Endodermal cell (in vitro differentiated cells): Measurements from ENCODE around the gene DYRK1A. TPM values are rescaled to one million over a fixed set of nuclear protein-coding genes. Genes with fewer than 3 reads are reported as not detected.
"Not testable (repeated sequence)": the region's sequence is repeated elsewhere in the genome, so short reads cannot be mapped to it uniquely, and the experiment has no call there.

ENCODE experiments used
- DNase-seq: peaks from one replicate; pipeline ENCODE4 v3.0.0-alpha.2; 2017
- H3K27ac ChIP-seq: 2 replicates; pipeline ENCODE4 v1.5.1; 2013; ENCODE audit warnings: mild to moderate bottlenecking, low read depth, low read length, moderate library complexity
- H3K27me3 ChIP-seq: 2 replicates; pipeline ENCODE4 v1.6.1; 2013; ENCODE audit warnings: mild to moderate bottlenecking, low read length, moderate library complexity; ENCODE audit not compliant: insufficient read depth, control insufficient read depth, poor library complexity, severe bottlenecking
- H3K36me3 ChIP-seq: 2 replicates; pipeline ENCODE4 v1.7.0; 2013; ENCODE audit warnings: mild to moderate bottlenecking, low read length, moderate library complexity; ENCODE audit not compliant: control insufficient read depth, insufficient read depth
- H3K4me1 ChIP-seq: one replicate; pipeline ENCODE4 v1.7.0; 2013; ENCODE audit warnings: low read length; ENCODE audit not compliant: control insufficient read depth, insufficient read depth
- H3K4me3 ChIP-seq: 2 replicates; pipeline ENCODE4 v1.5.1; 2013; ENCODE audit warnings: mild to moderate bottlenecking, low read length, moderate library complexity
- H3K9ac ChIP-seq: 2 replicates; pipeline ENCODE4 v1.6.1; 2013; ENCODE audit warnings: mild to moderate bottlenecking, low read length, moderate library complexity; ENCODE audit not compliant: poor library complexity, severe bottlenecking; ENCODE audit errors: extremely low read depth
- H3K9me3 ChIP-seq: 2 replicates; pipeline ENCODE4 v1.6.1; 2013; ENCODE audit warnings: mild to moderate bottlenecking, low read length, moderate library complexity; ENCODE audit not compliant: control insufficient read depth
- H3K27ac Mint-ChIP-seq: 2 replicates; pipeline ENCODE4 v1.8.0; 2020; ENCODE audit warnings: mixed read lengths
- H3K27me3 Mint-ChIP-seq: 2 replicates; pipeline ENCODE4 v1.8.0; 2021; ENCODE audit warnings: mild to moderate bottlenecking, mixed read lengths; ENCODE audit not compliant: insufficient read depth
- H3K36me3 Mint-ChIP-seq: 2 replicates; pipeline ENCODE4 v1.8.0; 2020; ENCODE audit warnings: low read depth, mixed read lengths
- H3K4me1 Mint-ChIP-seq: 2 replicates; pipeline ENCODE4 v1.8.0; 2020; ENCODE audit warnings: mixed read lengths
- H3K4me3 Mint-ChIP-seq: 2 replicates; pipeline ENCODE4 v1.8.0; 2020; ENCODE audit warnings: mild to moderate bottlenecking, moderate library complexity, mixed read lengths
- H3K9me3 Mint-ChIP-seq: 2 replicates; pipeline ENCODE4 v1.8.0; 2020; ENCODE audit warnings: mild to moderate bottlenecking, mixed read lengths
- CTCF ChIP-seq: fragments of 200-600 bp; sonication (generic); conservative IDR thresholded peaks from 2 replicates; pipeline ENCODE4 v1.5.0; 2021; ENCODE audit warnings: antibody characterized with exemption, mild to moderate bottlenecking
- WGBS, 2 experiments: methylation state at CpG; one replicate each; pipeline versions ENCODE4 v1.1.5 to v1.1.7; 2013; ENCODE audit warnings: missing lambda C conversion rate in 2 of 2, mixed read lengths in 1 of 2; ENCODE audit not compliant: insufficient coverage in 1 of 2, insufficient read length in 1 of 2; 5-methylcytosine and 5-hydroxymethylcytosine counted together
- total RNA-seq, 2 donors: library from RNA; stranded (reverse); fragmentation: NEBNext Ultra II Directional in 1 of 2; extraction: Animal tissue kit (Norgen Biotek cat#: 25700) in 1 of 2; gene quantifications; 2 replicates in 1 of 2; 3 replicates in 1 of 2; pipeline ENCODE4 v1.2.1, GENCODE V29; 2021

Gene DYRK1A
- total RNA-seq, 2 donors from 2014 or later, result 73.9 to 75.2 TPM

GRCh38 chr21:37324558-37324957 is 42.0 kb upstream of the DYRK1A start:
- H3K36me3 ChIP-seq, result no peaks in the 10 kb centered on the region

GRCh38 chr21:37328147-37328546 is 38.4 kb upstream of the DYRK1A start:
- not testable (repeated sequence) for DNase-seq, H3K27ac ChIP-seq, H3K27me3 ChIP-seq, H3K27me3 Mint-ChIP-seq, H3K9ac ChIP-seq, H3K4me3 Mint-ChIP-seq, H3K27ac Mint-ChIP-seq, H3K9me3 Mint-ChIP-seq, H3K4me3 ChIP-seq, H3K4me1 ChIP-seq, H3K36me3 ChIP-seq, H3K36me3 Mint-ChIP-seq, H3K9me3 ChIP-seq, H3K4me1 Mint-ChIP-seq
- 78 to 93% methylated on average over 6 to 7 of the region's 7 CpGs for WGBS, 2 experiments

More at GRCh38 chr21:37324558-37324957, 42.0 kb upstream of the DYRK1A start:
- H3K27me3 ChIP-seq, result no peaks in the 10 kb centered on the region
- H3K9ac ChIP-seq, result no peak overlapping the region
- Mint-ChIP-seq H3K9me3 (peaks cover 3% of the 10 kb centered on the region), H3K27ac (no peak overlapping the region), H3K4me3 (no peak overlapping the region), H3K36me3 (no peaks in the 10 kb centered on the region), H3K4me1 (no peaks in the 10 kb centered on the region), H3K27me3 (no peaks in the 10 kb centered on the region)
- H3K4me1 ChIP-seq, result no peaks in the 10 kb centered on the region
- no peak for DNase-seq
- H3K9me3 ChIP-seq, result no peaks in the 10 kb centered on the region
- 91% methylated on average over 2 of the region's 2 CpGs; no CpG with 5 or more reads in 1 of the 2 experiments for WGBS, 2 experiments
- no peak overlapping the region for H3K4me3 ChIP-seq
- H3K27ac ChIP-seq, result no peak overlapping the region
- TF ChIP-seq CTCF, result no peak

GRCh38 chr21:37331411-37331810 is 35.2 kb upstream of the DYRK1A start:
- Histone ChIP-seq H3K4me1 (no peaks in the 10 kb centered on the region), H3K27ac (no peak overlapping the region), H3K27me3 (no peaks in the 10 kb centered on the region), H3K9ac (no peak overlapping the region), H3K36me3 (no peaks in the 10 kb centered on the region), H3K4me3 (no peak overlapping the region), H3K9me3 (no peaks in the 10 kb centered on the region)
- Mint-ChIP-seq H3K4me3 (no peak overlapping the region), H3K36me3 (no peaks in the 10 kb centered on the region), H3K9me3 (no peaks in the 10 kb centered on the region), H3K4me1 (no peaks in the 10 kb centered on the region), H3K27ac (no peak overlapping the region), H3K27me3 (no peaks in the 10 kb centered on the region)
- 93 to 94% methylated on average over 4 of the region's 4 CpGs for WGBS, 2 experiments
- DNase-seq, result no peak
- no peak for TF ChIP-seq CTCF

- DNase-seq, result no peak
- H3K4me3 ChIP-seq, result no peak overlapping the region
- Mint-ChIP-seq H3K9me3 (no peaks in the 10 kb centered on the region), H3K4me3 (no peak overlapping the region), H3K27me3 (no peaks in the 10 kb centered on the region), H3K36me3 (no peaks in the 10 kb centered on the region), H3K27ac (no peak overlapping the region), H3K4me1 (no peaks in the 10 kb centered on the region)
- no peaks in the 10 kb centered on the region for H3K36me3 ChIP-seq
- H3K27ac ChIP-seq, result no peak overlapping the region
- peaks cover 4% of the 10 kb centered on the region for H3K9me3 ChIP-seq
- H3K9ac ChIP-seq, result no peak overlapping the region
- 85 to 92% methylated on average over 1 to 5 of the region's 5 CpGs for WGBS, 2 experiments
- TF ChIP-seq CTCF, result no peak
- H3K4me1 ChIP-seq, result no peaks in the 10 kb centered on the region
- no peaks in the 10 kb centered on the region for H3K27me3 ChIP-seq
Measured at GRCh38 chr21:37335053-37335452, 31.5 kb upstream of the DYRK1A start.
